A673 (cell line): ENCODE results near the gene RPS19. TPM values are rescaled to one million over a fixed set of nuclear protein-coding genes. Genes with fewer than 3 reads are reported as not detected.

Source experiments
- BruUV-seq: library from RNA; stranded (reverse); fragments of 400-500 nt; replicated peaks from 2 replicates; lab custom pipeline; 2021; lab: Mats Ljungman, UMichigan
- CTCF ChIA-PET: fragments of 300-600 bp; sonication (Branson Sonifier 250); formaldehyde crosslinking; loops from one replicate; lab custom pipeline; 2022; ENCODE audit warnings: antibody characterized with exemption; lab: Charles Lee
- POLR2A ChIA-PET: fragments of 300-600 bp; sonication (Branson Sonifier 250); formaldehyde crosslinking; loops from one replicate; lab custom pipeline; 2022; ENCODE audit warnings: antibody characterized with exemption; ENCODE audit not compliant: low non-redundant PET; lab: Charles Lee
- DNase-seq: peaks from one replicate; pipeline ENCODE4 v3.0.0-alpha.2; 2015; ENCODE audit warnings: low spot score
- H3K27ac ChIP-seq: fragments of 200-600 bp; sonication (generic); 2 replicates; pipeline ENCODE4 v1.5.1; 2016; ENCODE audit warnings: mixed run types, low read depth, mild to moderate bottlenecking, mixed read lengths, antibody characterized with exemption, low read length; ENCODE audit not compliant: poor library complexity, severe bottlenecking
- H3K27me3 ChIP-seq: fragments of 200-600 bp; sonication (generic); replicated peaks from 2 replicates; pipeline ENCODE4 v1.6.1; 2017; ENCODE audit warnings: mixed run types, low read depth, mild to moderate bottlenecking, mixed read lengths, antibody characterized with exemption, low read length; ENCODE audit not compliant: insufficient read depth, poor library complexity
- H3K36me3 ChIP-seq: fragments of 200-600 bp; sonication (generic); 2 replicates; pipeline ENCODE4 v1.6.1; 2016; ENCODE audit warnings: mixed run types, mild to moderate bottlenecking, mixed read lengths, antibody characterized with exemption, low read length; ENCODE audit not compliant: insufficient read depth, poor library complexity, severe bottlenecking
- H3K4me1 ChIP-seq: fragments of 200-600 bp; sonication (generic); 2 replicates; pipeline ENCODE4 v1.6.1; 2017; ENCODE audit warnings: mixed run types, mild to moderate bottlenecking, mixed read lengths, antibody characterized with exemption, low read length; ENCODE audit not compliant: insufficient read depth, poor library complexity, severe bottlenecking
- H3K4me3 ChIP-seq: fragments of 200-600 bp; sonication (generic); 2 replicates; pipeline ENCODE4 v1.5.1; 2016; ENCODE audit warnings: low read depth, mixed run types, mild to moderate bottlenecking, mixed read lengths, low read length; ENCODE audit not compliant: poor library complexity, severe bottlenecking
- H3K9me3 ChIP-seq: fragments of 200-600 bp; sonication (generic); 2 replicates; pipeline ENCODE4 v1.6.1; 2016; ENCODE audit warnings: mixed run types, low read depth, mild to moderate bottlenecking, mixed read lengths, antibody characterized with exemption, low read length; ENCODE audit not compliant: poor library complexity, severe bottlenecking
- EZH2 ChIP-seq: fragments of 200-600 bp; sonication (generic); IDR thresholded peaks from 2 replicates; pipeline ENCODE4 v1.6.1; 2017; ENCODE audit warnings: borderline replicate concordance, low read depth, mild to moderate bottlenecking, mixed read lengths, antibody characterized with exemption, low read length; ENCODE audit not compliant: poor library complexity, severe bottlenecking
- intact Hi-C: fragments of 100-400 bp; cut with micrococcal nuclease; formaldehyde crosslinking; loops from one replicate; pipeline ENCODE4 v1.10.0; 2022; ENCODE audit not compliant: unreplicated experiment
- total RNA-seq: library from RNA; stranded (reverse); gene quantifications from 2 replicates; pipeline ENCODE4 v1.2.3, GENCODE V29; 2021
- TF ChIP-seq, protein P1 (sequence below): fragments of 300-800, 200-600 bp; sonication (generic); conservative IDR thresholded peaks from 2 replicates; pipeline ENCODE4 v1.5.1; 2017; ENCODE audit warnings: low read depth, mild to moderate bottlenecking, antibody characterized with exemption, low read length, moderate library complexity, mixed read lengths

RPS19 gene
- total RNA-seq, 1 experiment from 2014 or later = 2,559 TPM

GRCh38 chr19:41906271-41906670, 46.2 kb downstream of the RPS19 start:
- TF ChIP-seq, protein P1, sequence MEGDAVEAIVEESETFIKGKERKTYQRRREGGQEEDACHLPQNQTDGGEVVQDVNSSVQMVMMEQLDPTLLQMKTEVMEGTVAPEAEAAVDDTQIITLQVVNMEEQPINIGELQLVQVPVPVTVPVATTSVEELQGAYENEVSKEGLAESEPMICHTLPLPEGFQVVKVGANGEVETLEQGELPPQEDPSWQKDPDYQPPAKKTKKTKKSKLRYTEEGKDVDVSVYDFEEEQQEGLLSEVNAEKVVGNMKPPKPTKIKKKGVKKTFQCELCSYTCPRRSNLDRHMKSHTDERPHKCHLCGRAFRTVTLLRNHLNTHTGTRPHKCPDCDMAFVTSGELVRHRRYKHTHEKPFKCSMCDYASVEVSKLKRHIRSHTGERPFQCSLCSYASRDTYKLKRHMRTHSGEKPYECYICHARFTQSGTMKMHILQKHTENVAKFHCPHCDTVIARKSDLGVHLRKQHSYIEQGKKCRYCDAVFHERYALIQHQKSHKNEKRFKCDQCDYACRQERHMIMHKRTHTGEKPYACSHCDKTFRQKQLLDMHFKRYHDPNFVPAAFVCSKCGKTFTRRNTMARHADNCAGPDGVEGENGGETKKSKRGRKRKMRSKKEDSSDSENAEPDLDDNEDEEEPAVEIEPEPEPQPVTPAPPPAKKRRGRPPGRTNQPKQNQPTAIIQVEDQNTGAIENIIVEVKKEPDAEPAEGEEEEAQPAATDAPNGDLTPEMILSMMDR = no peak
- no peak for TF ChIP-seq EZH2
- CTCF ChIA-PET = no interaction called here
- intact Hi-C loops = no loop called here
- Histone ChIP-seq H3K36me3 (peaks cover 50% of the 10 kb centered on the region), H3K9me3 (no peaks in the 10 kb centered on the region), H3K27ac (no peak overlapping the region), H3K4me1 (no peaks in the 10 kb centered on the region), H3K27me3 (no peaks in the 10 kb centered on the region), H3K4me3 (no peak overlapping the region)
- POLR2A ChIA-PET = no interaction called here
- DNase-seq = no peak
- no TSS peak for BruUV-seq

DNA sequence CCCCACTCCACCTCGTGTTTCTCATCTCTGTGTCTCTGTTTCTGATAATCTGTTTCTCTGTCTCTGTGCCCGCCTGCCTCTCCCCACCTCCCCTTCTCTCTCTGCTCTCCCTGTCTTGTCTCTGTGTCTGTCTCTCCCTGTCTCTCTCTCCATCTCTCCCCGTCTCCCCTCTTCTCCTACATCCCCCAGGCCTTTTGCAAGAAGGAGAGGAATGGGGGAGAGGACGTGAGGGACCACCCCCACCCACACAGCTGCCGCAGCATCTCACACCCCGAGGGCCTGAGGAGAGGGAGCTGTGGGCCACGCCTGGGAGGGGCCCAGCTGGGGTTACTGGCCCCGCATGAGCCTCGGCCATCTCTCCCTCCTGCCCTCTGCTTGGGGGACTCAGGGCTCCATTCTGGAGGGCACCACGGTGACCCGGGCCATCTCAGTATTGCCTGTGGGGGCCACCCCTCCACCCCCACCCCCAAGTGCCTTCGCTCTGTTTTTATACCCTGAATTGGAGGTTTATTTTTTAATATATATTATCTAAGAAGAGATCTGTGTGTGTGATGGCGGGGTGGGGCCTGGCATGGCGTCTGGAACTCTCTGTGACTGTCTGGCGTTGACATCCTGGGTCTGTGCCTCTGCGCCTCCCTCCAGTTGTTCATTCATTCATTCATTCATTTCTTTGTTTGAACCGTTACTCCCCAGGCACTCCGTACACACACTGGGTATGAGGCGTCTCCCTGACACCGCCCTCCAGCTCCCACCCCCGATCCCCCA, 47.0 kb downstream of the RPS19 start:
- H3K27me3 ChIP-seq = peaks cover 6% of the 10 kb centered on the region
- TSS peak; percentile 38 for BruUV-seq
- TF ChIP-seq EZH2 = no peak
- TF ChIP-seq, protein P1 = no peak
- peaks cover 43% of the 10 kb centered on the region for H3K36me3 ChIP-seq
- intact Hi-C loops = no loop called here
- H3K4me3 ChIP-seq = no peak overlapping the region
- H3K27ac ChIP-seq = no peak overlapping the region
- CTCF ChIA-PET = no interaction called here
- no peaks in the 10 kb centered on the region for H3K9me3 ChIP-seq
- no peak for DNase-seq
- H3K4me1 ChIP-seq = no peaks in the 10 kb centered on the region
- POLR2A ChIA-PET = no interaction called here

- Histone ChIP-seq H3K4me1 (no peaks in the 10 kb centered on the region), H3K27ac (no peak overlapping the region), H3K27me3 (peaks cover 15% of the 10 kb centered on the region), H3K36me3 (peaks cover 35% of the 10 kb centered on the region), H3K9me3 (no peaks in the 10 kb centered on the region), H3K4me3 (no peak overlapping the region)
- intact Hi-C loops = no loop called here
- no peak for DNase-seq
- ChIA-PET CTCF (interaction anchor here (0.7 kb wide), 1 partner anchor 14 kb away, joined by 3 read pairs; no protein-coding TSS in a partner anchor), POLR2A (no interaction called here)
- BruUV-seq = no TSS peak
- no peak for TF ChIP-seq EZH2
- TF ChIP-seq, protein P1 = no peak
These were observed 48.0 kb downstream of the RPS19 start for GRCh38 chr19:41907994-41908615.
